Panc1 (cell line): ENCODE data around the gene MED25. TPM values are rescaled to one million over a fixed set of nuclear protein-coding genes. Genes with fewer than 3 reads are reported as not detected.
A peak's percentile ranks its signal among the peaks of the same experiment; 100 is the strongest.

Experiments used
- ATAC-seq: fragments of 200-7000 bp; cut with Tn5 transposase; 2 replicates; pipeline ENCODE4 v1.9.1; 2020; ENCODE audit warnings: mild to moderate bottlenecking, moderate library complexity
- BruUV-seq: library from RNA; stranded (reverse); fragments of 400-500 nt; replicated peaks from 2 replicates; lab custom pipeline; 2021; lab: Mats Ljungman, UMichigan
- CTCF ChIA-PET: fragments of 300-600 bp; sonication (Branson Sonifier 250); formaldehyde crosslinking; loops from one replicate; lab custom pipeline; 2022; ENCODE audit warnings: antibody characterized with exemption; lab: Charles Lee
- POLR2A ChIA-PET: fragments of 300-600 bp; sonication (Branson Sonifier 250); formaldehyde crosslinking; loops from one replicate; lab custom pipeline; 2022; ENCODE audit warnings: antibody characterized with exemption; lab: Charles Lee
- DNase-seq: peaks from one replicate; pipeline ENCODE4 v3.0.0-alpha.2; 2010; ENCODE audit warnings: low read depth, low spot score
- H3K27ac ChIP-seq: 2 replicates; pipeline ENCODE4 v1.5.1; 2011; ENCODE audit warnings: mild to moderate bottlenecking, low read length, inconsistent platforms
- H3K27me3 ChIP-seq: fragments of 200-500 bp; sonication (Bioruptor generic); 2 replicates; pipeline ENCODE4 v1.6.0; 2014; ENCODE audit warnings: low read length, inconsistent platforms; ENCODE audit not compliant: control insufficient read depth, insufficient read depth
- H3K36me3 ChIP-seq: fragments of 200-500 bp; sonication (Bioruptor generic); 2 replicates; pipeline ENCODE4 v1.5.1; 2014; ENCODE audit warnings: inconsistent platforms, mild to moderate bottlenecking, low read length, moderate library complexity; ENCODE audit not compliant: control insufficient read depth, insufficient read depth
- H3K4me1 ChIP-seq: 2 replicates; pipeline ENCODE4 v1.5.1; 2011; ENCODE audit warnings: inconsistent platforms, mild to moderate bottlenecking, low read length, moderate library complexity; ENCODE audit not compliant: control insufficient read depth, insufficient read depth
- H3K4me3 ChIP-seq, 2 experiments: 2 replicates each; pipeline ENCODE4 v1.5.1; 2011 to 2012; ENCODE audit warnings: low read depth in 2 of 2, low read length in 2 of 2, mild to moderate bottlenecking in 2 of 2, inconsistent platforms in 1 of 2, moderate library complexity in 1 of 2
- H3K9me3 ChIP-seq: fragments of 200-500 bp; sonication (Bioruptor generic); 2 replicates; pipeline ENCODE4 v1.5.1; 2014; ENCODE audit warnings: low read depth, mild to moderate bottlenecking, inconsistent platforms, low read length, moderate library complexity; ENCODE audit not compliant: control insufficient read depth, insufficient read depth
- CTCF ChIP-seq: fragments of 450-650 bp; IDR thresholded peaks from 2 replicates; pipeline ENCODE4 v1.5.1; 2017; ENCODE audit warnings: mild to moderate bottlenecking
- POLR2AphosphoS5 ChIP-seq: IDR thresholded peaks from 2 replicates; pipeline ENCODE4 v1.6.1; 2012; ENCODE audit warnings: mild to moderate bottlenecking, low read depth, low read length, moderate library complexity
- REST ChIP-seq, 2 experiments: IDR thresholded peaks; 2 replicates each; pipeline ENCODE4 v1.6.1; 2011 to 2012; ENCODE audit warnings: low read depth in 2 of 2, control low read depth in 1 of 2, low read length in 1 of 2, mild to moderate bottlenecking in 1 of 2, moderate library complexity in 1 of 2; ENCODE audit not compliant: insufficient read depth in 1 of 2
- SIN3A ChIP-seq: IDR thresholded peaks from 2 replicates; pipeline ENCODE4 v1.6.1; 2012; ENCODE audit warnings: low read depth, mild to moderate bottlenecking, low read length, moderate library complexity, borderline replicate concordance; ENCODE audit not compliant: insufficient read depth
- TCF7L2 ChIP-seq: IDR thresholded peaks from 2 replicates; pipeline ENCODE4 v1.6.1; 2011; ENCODE audit warnings: mild to moderate bottlenecking, low read depth, low read length, inconsistent platforms
- in situ Hi-C: cut with HindIII; loops from 2 replicates; pipeline ENCODE4 v1.10.0; 2016; ENCODE audit warnings: low sequenced_read_pairs, low pct_unique_long_range_greater_than_20kb
- intact Hi-C: fragments of 100-400 bp; cut with micrococcal nuclease; formaldehyde crosslinking; loops from one replicate; pipeline ENCODE4 v1.10.0; 2022; ENCODE audit not compliant: unreplicated experiment
- total RNA-seq: library from RNA; stranded (reverse); gene quantifications from one replicate; pipeline ENCODE4 v1.2.1, GENCODE V29; 2021; ENCODE audit not compliant: unreplicated experiment

Gene MED25
- total RNA-seq, 1 experiment from 2014 or later = 52.4 TPM

- H3K4me3 ChIP-seq = peak overlapping the region; percentile 58 to 70
- H3K4me1 ChIP-seq = peaks cover 17% of the 10 kb centered on the region
- in situ Hi-C loops (no loop called here), intact Hi-C loops (no loop called here)
- H3K9me3 ChIP-seq = no peaks in the 10 kb centered on the region
- TSS peak; percentile 84 for BruUV-seq
- DNase-seq (no peak), ATAC-seq (no peak)
- ChIA-PET CTCF (no interaction called here), POLR2A (interaction anchor here (0.6 kb wide), 1 partner anchor 656 kb away, joined by 3 read pairs; no protein-coding TSS in a partner anchor)
- H3K36me3 ChIP-seq = no peaks in the 10 kb centered on the region
- no peaks in the 10 kb centered on the region for H3K27me3 ChIP-seq
- TF ChIP-seq SIN3A (no peak), CTCF (no peak), POLR2AphosphoS5 (no peak), REST (IDR thresholded peaks at IDR 0.05; ENCODE audit: insufficient read depth in 1 of 2, low read depth in 2 of 2, low read length in 1 of 2) (no peak), TCF7L2 (no peak)
- H3K27ac ChIP-seq = peak overlapping the region; percentile 57; the same call in 1 of the 2 replicates
These were observed 34.6 kb downstream of the MED25 start for GRCh38 chr19:49852631-49853126.

- no peaks in the 10 kb centered on the region for H3K36me3 ChIP-seq
- H3K27ac ChIP-seq = peak overlapping the region; percentile 34; the same call in 1 of the 2 replicates
- no peak for ATAC-seq
- BruUV-seq = no TSS peak
- ChIA-PET POLR2A (interaction anchor here (0.6 kb wide), 1 partner anchor 190 kb away, joined by 3 read pairs; no protein-coding TSS in a partner anchor), CTCF (no interaction called here)
- no peak overlapping the region for H3K4me3 ChIP-seq
- peaks cover 22% of the 10 kb centered on the region for H3K4me1 ChIP-seq
- no peak for TF ChIP-seq TCF7L2
- TF ChIP-seq CTCF = no peak
- no peak for TF ChIP-seq POLR2AphosphoS5
- TF ChIP-seq SIN3A = no peak
- TF ChIP-seq REST (IDR thresholded peaks at IDR 0.05; ENCODE audit: insufficient read depth in 1 of 2, low read depth in 2 of 2, low read length in 1 of 2) = no peak
- in situ Hi-C loops (no loop called here), intact Hi-C loops (no loop called here)
- no peaks in the 10 kb centered on the region for H3K27me3 ChIP-seq
- DNase-seq = no peak
- H3K9me3 ChIP-seq = no peaks in the 10 kb centered on the region
These were observed 35.8 kb downstream of the MED25 start for GRCh38 chr19:49853852-49854377.
